SK-N-MC (cell line): ENCODE measurements around the gene SOS1.

ENCODE experiments used
- EZH2 ChIP-seq: fragments of 200-600 bp; sonication (generic); IDR thresholded peaks from one replicate; pipeline ENCODE4 v1.6.1; 2017; ENCODE audit warnings: antibody characterized with exemption
- FOXP2 ChIP-seq: optimal IDR thresholded peaks from 2 replicates; pipeline ENCODE3; 2011; ENCODE audit warnings: mild to moderate bottlenecking, moderate library complexity; ENCODE audit not compliant: insufficient read depth; ENCODE audit errors: extremely low read length, control extremely low read depth
- POLR2AphosphoS5 ChIP-seq: IDR thresholded peaks from 2 replicates; pipeline ENCODE4 v1.6.1; 2012; ENCODE audit warnings: mild to moderate bottlenecking, low read depth, low read length, borderline replicate concordance

GRCh38 chr2:39091063-39091462 lies 29.8 kb downstream of the SOS1 start:
- TF ChIP-seq EZH2 (no peak), POLR2AphosphoS5 (no peak), FOXP2 (no peak)
